ENCODE results near the gene SLC28A3.

Gene SLC28A3

GRCh38 chr9:84339503-84339902, 1.1 kb downstream of the SLC28A3 start:
- DNase-seq (ENCODE audit: low read depth in 2 of 2) = no peak

- DNase-seq (ENCODE audit: low read depth in 2 of 2) = no peak
These were observed 1.8 kb downstream of the SLC28A3 start for GRCh38 chr9:84338792-84339191.

GRCh38 chr9:84337252-84337651, 3.3 kb downstream of the SLC28A3 start:
- DNase-seq (ENCODE audit: low read depth in 2 of 2) = no peak

- no peak for DNase-seq (ENCODE audit: low read depth in 2 of 2)
These were observed 9.3 kb downstream of the SLC28A3 start for GRCh38 chr9:84331119-84331809.

- DNase-seq (ENCODE audit: low read depth in 2 of 2) = no peak
These were observed 10.3 kb downstream of the SLC28A3 start for GRCh38 chr9:84330246-84330645.

GRCh38 chr9:84327184-84327583, 13.4 kb downstream of the SLC28A3 start:
- DNase-seq (ENCODE audit: low read depth in 2 of 2) = no peak

- no peak for DNase-seq (ENCODE audit: low read depth in 2 of 2)
These were observed 15.1 kb downstream of the SLC28A3 start for GRCh38 chr9:84325347-84325973.

GRCh38 chr9:84324811-84325210, 15.7 kb downstream of the SLC28A3 start:
- no peak for DNase-seq (ENCODE audit: low read depth in 2 of 2)

- no peak for DNase-seq (ENCODE audit: low read depth in 2 of 2)
These were observed 16.7 kb downstream of the SLC28A3 start for GRCh38 chr9:84323858-84324257.

- DNase-seq (ENCODE audit: low read depth in 2 of 2) = no peak
These were observed 17.7 kb downstream of the SLC28A3 start for GRCh38 chr9:84322828-84323227.

GRCh38 chr9:84320231-84320630, 20.3 kb downstream of the SLC28A3 start:
- DNase-seq (ENCODE audit: low read depth in 2 of 2) = no peak

GRCh38 chr9:84319632-84320031, 20.9 kb downstream of the SLC28A3 start:
- no peak for DNase-seq (ENCODE audit: low read depth in 2 of 2)

GRCh38 chr9:84318981-84319380, 21.6 kb downstream of the SLC28A3 start:
- DNase-seq (ENCODE audit: low read depth in 2 of 2) = no peak

- DNase-seq (ENCODE audit: low read depth in 2 of 2) = no peak
These were observed 23.0 kb downstream of the SLC28A3 start for GRCh38 chr9:84317563-84317962.

- no peak for DNase-seq (ENCODE audit: low read depth in 2 of 2)
These were observed 25.2 kb downstream of the SLC28A3 start for GRCh38 chr9:84315278-84315877.

GRCh38 chr9:84314306-84314705, 26.3 kb downstream of the SLC28A3 start:
- DNase-seq (ENCODE audit: low read depth in 2 of 2) = no peak

GRCh38 chr9:84310883-84311282, 29.7 kb downstream of the SLC28A3 start:
- DNase-seq (ENCODE audit: low read depth in 2 of 2) = no peak

- DNase-seq (ENCODE audit: low read depth in 2 of 2) = no peak
These were observed 34.9 kb downstream of the SLC28A3 start for GRCh38 chr9:84305497-84306131.

- no peak for DNase-seq (ENCODE audit: low read depth in 2 of 2)
These were observed 36.4 kb downstream of the SLC28A3 start for GRCh38 chr9:84304166-84304565.

GRCh38 chr9:84303061-84303460, 37.5 kb downstream of the SLC28A3 start:
- DNase-seq (ENCODE audit: low read depth in 2 of 2) = no peak

- DNase-seq (ENCODE audit: low read depth in 2 of 2) = no peak
These were observed 38.7 kb downstream of the SLC28A3 start for GRCh38 chr9:84301851-84302250.

GRCh38 chr9:84300271-84300670, 40.3 kb downstream of the SLC28A3 start:
- no peak for DNase-seq (ENCODE audit: low read depth in 2 of 2)
